PC-9 (cell line): ENCODE data around the gene ZNF654. TPM values are rescaled to one million over a fixed set of nuclear protein-coding genes. Genes with fewer than 3 reads are reported as not detected.

Experiments used
- BruUV-seq: library from RNA; stranded (reverse); fragments of 400-500 nt; replicated peaks from 2 replicates; lab custom pipeline; 2021; lab: Mats Ljungman, UMichigan
- CTCF ChIA-PET: fragments of 300-600 bp; sonication (Branson Sonifier 250); formaldehyde crosslinking; loops from one replicate; lab custom pipeline; 2022; ENCODE audit warnings: antibody characterized with exemption; lab: Charles Lee
- POLR2A ChIA-PET: fragments of 300-600 bp; sonication (Branson Sonifier 250); formaldehyde crosslinking; loops from one replicate; lab custom pipeline; 2022; ENCODE audit warnings: antibody characterized with exemption; ENCODE audit not compliant: unreplicated experiment; lab: Charles Lee
- DNase-seq, 2 experiments: peaks; one replicate each; pipeline versions ENCODE4 v3.0.0 to v3.0.0-alpha.2; 2015 to 2022; ENCODE audit warnings: mixed read lengths in 1 of 2
- H2AFZ ChIP-seq: fragments of 200-600 bp; sonication (generic); 2 replicates; pipeline ENCODE4 v1.8.1; 2017; ENCODE audit warnings: antibody characterized with exemption
- H3F3A ChIP-seq: fragments of 200-600 bp; sonication (generic); 2 replicates; pipeline ENCODE4 v1.8.1; 2017; ENCODE audit warnings: antibody characterized with exemption, mild to moderate bottlenecking, low read depth; ENCODE audit not compliant: insufficient read depth
- H3K27ac ChIP-seq: fragments of 200-600 bp; sonication (generic); 2 replicates; pipeline ENCODE4 v1.6.1; 2016; ENCODE audit warnings: mixed run types
- H3K27me3 ChIP-seq: fragments of 200-600 bp; sonication (generic); 2 replicates; pipeline ENCODE4 v1.6.1; 2016; ENCODE audit warnings: low read depth, mixed run types; ENCODE audit not compliant: insufficient read depth
- H3K36me3 ChIP-seq: fragments of 200-600 bp; sonication (generic); 2 replicates; pipeline ENCODE4 v1.6.1; 2016; ENCODE audit warnings: low read depth, mixed run types
- H3K4me1 ChIP-seq: fragments of 200-600 bp; sonication (generic); replicated peaks from 2 replicates; pipeline ENCODE4 v1.6.1; 2016; ENCODE audit warnings: mixed run types; ENCODE audit not compliant: insufficient read depth
- H3K4me2 ChIP-seq: fragments of 200-600 bp; sonication (generic); 2 replicates; pipeline ENCODE4 v1.6.1; 2017; ENCODE audit warnings: mixed run types
- H3K4me3 ChIP-seq: fragments of 200-600 bp; sonication (generic); 2 replicates; pipeline ENCODE4 v1.6.1; 2016; ENCODE audit warnings: mixed run types
- H3K79me2 ChIP-seq: fragments of 200-600 bp; sonication (generic); 2 replicates; pipeline ENCODE4 v1.6.1; 2017; ENCODE audit warnings: low read depth, mixed run types
- H3K9me2 ChIP-seq: fragments of 200-600 bp; sonication (generic); 2 replicates; pipeline ENCODE4 v1.8.1; 2017; ENCODE audit warnings: mild to moderate bottlenecking; ENCODE audit not compliant: insufficient read depth
- H3K9me3 ChIP-seq: fragments of 200-600 bp; sonication (generic); 2 replicates; pipeline ENCODE4 v1.8.1; 2016; ENCODE audit warnings: low read depth; ENCODE audit not compliant: insufficient read depth
- H4K20me1 ChIP-seq: fragments of 200-600 bp; sonication (generic); 2 replicates; pipeline ENCODE4 v1.8.1; 2017; ENCODE audit not compliant: insufficient read depth
- EZH2 ChIP-seq: fragments of 200-600 bp; sonication (generic); IDR thresholded peaks from 2 replicates; pipeline ENCODE4 v1.8.0; 2017; ENCODE audit warnings: antibody characterized with exemption, low read depth
- intact Hi-C: fragments of 100-400 bp; cut with micrococcal nuclease; formaldehyde crosslinking; loops from one replicate; pipeline ENCODE4 v1.10.0; 2022; ENCODE audit not compliant: unreplicated experiment
- total RNA-seq: library from RNA; stranded (reverse); gene quantifications from 2 replicates; pipeline ENCODE4 v1.2.3, GENCODE V29; 2021
- TF ChIP-seq, protein P1 (sequence below): fragments of 200-600 bp; sonication (generic); conservative IDR thresholded peaks from 2 replicates; pipeline ENCODE4 v1.6.1; 2017; ENCODE audit warnings: mixed run types, antibody characterized with exemption, mild to moderate bottlenecking, moderate library complexity

The ZNF654 gene
- total RNA-seq, 1 experiment from 2014 or later = 9.6 TPM

DNA sequence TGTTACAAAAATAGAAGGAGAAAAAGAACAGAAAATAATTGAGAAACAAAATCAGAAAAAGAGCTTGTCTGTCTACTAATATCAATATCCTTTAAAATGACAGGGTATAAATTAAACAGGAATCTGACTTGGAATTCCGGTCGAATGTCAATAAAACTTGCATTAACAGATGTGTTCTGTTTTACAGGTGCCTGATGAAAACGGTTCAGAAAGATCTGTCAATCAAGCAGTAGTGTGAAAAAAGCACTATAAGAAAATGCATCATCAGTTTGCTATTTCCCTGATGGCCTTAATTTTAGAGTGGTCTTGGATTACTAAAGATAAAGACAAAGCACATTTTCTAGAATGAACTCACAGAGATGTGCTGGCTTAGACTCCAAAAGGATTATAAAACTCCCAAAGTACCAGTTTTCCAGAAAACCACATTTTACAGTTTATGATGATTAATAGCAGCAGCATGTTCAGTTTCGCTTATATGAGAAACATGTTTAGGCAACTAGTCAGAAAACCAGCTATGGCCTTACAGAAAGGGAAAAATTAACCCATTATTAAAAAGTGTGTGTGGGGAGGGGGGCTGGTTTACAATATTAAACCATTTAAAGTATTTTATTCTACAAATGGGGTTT is 82.5 kb downstream of the ZNF654 start:
- no peak overlapping the region for H3K4me3 ChIP-seq
- no peak overlapping the region for H2AFZ ChIP-seq
- no peaks in the 10 kb centered on the region; the same call in 1 of the 2 replicates for H3F3A ChIP-seq
- ChIA-PET POLR2A (no interaction called here), CTCF (no interaction called here)
- peaks cover 3% of the 10 kb centered on the region; the same call in 1 of the 2 replicates for H3K79me2 ChIP-seq
- H3K9me3 ChIP-seq = no peaks in the 10 kb centered on the region
- H3K27me3 ChIP-seq = no peaks in the 10 kb centered on the region
- DNase-seq = no peak
- no peaks in the 10 kb centered on the region for H3K4me1 ChIP-seq
- TF ChIP-seq EZH2 = no peak
- TF ChIP-seq, protein P1, sequence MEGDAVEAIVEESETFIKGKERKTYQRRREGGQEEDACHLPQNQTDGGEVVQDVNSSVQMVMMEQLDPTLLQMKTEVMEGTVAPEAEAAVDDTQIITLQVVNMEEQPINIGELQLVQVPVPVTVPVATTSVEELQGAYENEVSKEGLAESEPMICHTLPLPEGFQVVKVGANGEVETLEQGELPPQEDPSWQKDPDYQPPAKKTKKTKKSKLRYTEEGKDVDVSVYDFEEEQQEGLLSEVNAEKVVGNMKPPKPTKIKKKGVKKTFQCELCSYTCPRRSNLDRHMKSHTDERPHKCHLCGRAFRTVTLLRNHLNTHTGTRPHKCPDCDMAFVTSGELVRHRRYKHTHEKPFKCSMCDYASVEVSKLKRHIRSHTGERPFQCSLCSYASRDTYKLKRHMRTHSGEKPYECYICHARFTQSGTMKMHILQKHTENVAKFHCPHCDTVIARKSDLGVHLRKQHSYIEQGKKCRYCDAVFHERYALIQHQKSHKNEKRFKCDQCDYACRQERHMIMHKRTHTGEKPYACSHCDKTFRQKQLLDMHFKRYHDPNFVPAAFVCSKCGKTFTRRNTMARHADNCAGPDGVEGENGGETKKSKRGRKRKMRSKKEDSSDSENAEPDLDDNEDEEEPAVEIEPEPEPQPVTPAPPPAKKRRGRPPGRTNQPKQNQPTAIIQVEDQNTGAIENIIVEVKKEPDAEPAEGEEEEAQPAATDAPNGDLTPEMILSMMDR = no peak
- BruUV-seq = no TSS peak
- peaks cover 21% of the 10 kb centered on the region for H3K36me3 ChIP-seq
- no peak overlapping the region for H3K27ac ChIP-seq
- intact Hi-C loops = no loop called here
- no peak overlapping the region for H3K4me2 ChIP-seq
- H3K9me2 ChIP-seq = no peaks in the 10 kb centered on the region
- no peaks in the 10 kb centered on the region for H4K20me1 ChIP-seq

DNA sequence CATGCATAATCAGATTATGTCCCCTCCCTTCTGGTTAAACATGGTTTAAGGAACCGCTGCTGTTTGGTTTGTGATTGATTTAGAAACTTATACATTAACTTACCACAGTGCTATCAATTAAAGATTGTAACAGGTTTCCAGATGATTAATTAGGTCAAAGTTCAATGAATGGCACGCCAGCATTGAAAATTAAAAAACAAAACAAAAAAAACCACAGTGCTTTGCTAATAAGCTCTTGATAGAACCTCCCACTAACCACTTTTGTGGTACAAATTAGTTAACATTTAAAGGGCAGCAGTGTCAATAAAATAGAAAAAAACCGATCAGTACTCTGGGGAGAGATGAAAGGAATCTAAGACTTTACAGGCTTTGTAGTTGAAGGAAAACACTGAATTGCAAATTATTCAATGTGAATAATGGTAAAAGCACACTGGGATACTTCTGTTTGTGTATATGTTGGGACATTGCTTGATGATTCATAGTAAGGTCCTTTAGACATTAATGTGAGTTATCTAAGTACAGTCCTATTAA is 83.1 kb downstream of the ZNF654 start:
- no peak for DNase-seq
- Histone ChIP-seq H3F3A (no peaks in the 10 kb centered on the region; the same call in 1 of the 2 replicates), H3K79me2 (peaks cover 8% of the 10 kb centered on the region; the same call in 1 of the 2 replicates), H3K9me2 (no peaks in the 10 kb centered on the region), H2AFZ (no peak overlapping the region), H3K36me3 (peaks cover 21% of the 10 kb centered on the region), H3K27ac (no peak overlapping the region), H3K4me3 (no peak overlapping the region), H3K9me3 (no peaks in the 10 kb centered on the region), H3K27me3 (no peaks in the 10 kb centered on the region), H4K20me1 (no peaks in the 10 kb centered on the region), H3K4me1 (no peaks in the 10 kb centered on the region), H3K4me2 (no peak overlapping the region)
- TF ChIP-seq, protein P1 = no peak
- TF ChIP-seq EZH2 = no peak
- intact Hi-C loops = no loop called here
- ChIA-PET POLR2A (no interaction called here), CTCF (no interaction called here)
- BruUV-seq = no TSS peak

DNA sequence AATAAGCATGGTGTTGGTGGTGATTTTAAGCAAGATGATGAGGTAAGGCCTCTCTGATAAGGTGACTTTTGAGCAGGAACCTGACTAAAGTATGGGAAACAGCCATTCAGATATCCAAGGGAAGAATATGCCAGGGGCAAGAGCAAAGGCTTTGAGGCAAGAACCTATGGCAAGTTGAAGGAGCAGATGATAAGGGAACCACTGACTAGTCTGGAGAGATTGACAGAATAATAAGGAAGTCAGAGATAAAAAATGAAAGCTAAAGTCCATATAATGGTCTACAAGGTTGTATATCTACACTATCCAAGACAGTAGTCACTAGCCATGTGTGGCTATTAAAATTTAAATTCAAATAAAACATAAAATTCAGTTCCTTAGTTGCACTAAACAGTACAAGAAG is 88.2 kb downstream of the ZNF654 start:
- no TSS peak for BruUV-seq
- H3K9me2 ChIP-seq = no peaks in the 10 kb centered on the region
- H3K36me3 ChIP-seq = no peaks in the 10 kb centered on the region
- H4K20me1 ChIP-seq = no peaks in the 10 kb centered on the region
- no peaks in the 10 kb centered on the region for H3K27me3 ChIP-seq
- peaks cover 17% of the 10 kb centered on the region for H3K4me1 ChIP-seq
- H2AFZ ChIP-seq = no peak overlapping the region
- H3K4me3 ChIP-seq = no peak overlapping the region
- H3K27ac ChIP-seq = no peak overlapping the region
- 0 out of 2 replicates have a peak, but pooled peaks cover 5% of the 10 kb centered on the region for H3F3A ChIP-seq
- ChIA-PET POLR2A (no interaction called here), CTCF (no interaction called here)
- intact Hi-C loops = no loop called here
- no peaks in the 10 kb centered on the region for H3K9me3 ChIP-seq
- DNase-seq = no peak
- H3K4me2 ChIP-seq = no peak overlapping the region
- peaks cover 52% of the 10 kb centered on the region for H3K79me2 ChIP-seq
- TF ChIP-seq, protein P1 = no peak
- no peak for TF ChIP-seq EZH2
